Coronary artery (tissue), 2 donors: ENCODE data around the gene RNGTT.

Experiments used
- DNase-seq: peaks from one replicate; pipeline ENCODE4 v3.0.0-alpha.2; 2017; ENCODE audit warnings: low spot score
- H3K27ac ChIP-seq, 2 donors: fragments of 200-600 bp; sonication (generic); one replicate each; pipeline ENCODE4 v1.5.1; 2016 to 2019
- H3K4me3 ChIP-seq: fragments of 200-600 bp; sonication (generic); 2 replicates; pipeline ENCODE4 v1.5.1; 2016; ENCODE audit warnings: mild to moderate bottlenecking, moderate library complexity
- CTCF ChIP-seq: fragments of 200-600 bp; sonication (generic); IDR thresholded peaks from one replicate; pipeline ENCODE4 v1.5.1; 2019; ENCODE audit warnings: antibody characterized with exemption

RNGTT gene

GRCh38 chr6:88631830-88632229 is 331.6 kb downstream of the RNGTT start:
- H3K4me3 ChIP-seq, result no peak overlapping the region
- no peak overlapping the region for H3K27ac ChIP-seq
- no peak for DNase-seq
- no peak for TF ChIP-seq CTCF

- no peak overlapping the region for H3K4me3 ChIP-seq
- DNase-seq, result no peak
- TF ChIP-seq CTCF, result no peak
- H3K27ac ChIP-seq, result no peak overlapping the region
These were observed 333.5 kb downstream of the RNGTT start for GRCh38 chr6:88629838-88630494.

- Histone ChIP-seq H3K27ac (no peak overlapping the region), H3K4me3 (no peak overlapping the region)
- no peak for DNase-seq
- no peak for TF ChIP-seq CTCF
These were observed 337.0 kb downstream of the RNGTT start for GRCh38 chr6:88626460-88626859.

GRCh38 chr6:88623531-88623930 is 339.9 kb downstream of the RNGTT start:
- no peak for DNase-seq
- no peak overlapping the region for H3K4me3 ChIP-seq
- no peak overlapping the region for H3K27ac ChIP-seq
- TF ChIP-seq CTCF, result no peak

- Histone ChIP-seq H3K27ac (no peak overlapping the region), H3K4me3 (no peak overlapping the region)
- DNase-seq, result no peak
- TF ChIP-seq CTCF, result no peak
These were observed 343.5 kb downstream of the RNGTT start for GRCh38 chr6:88619951-88620350.

- Histone ChIP-seq H3K4me3 (no peak overlapping the region), H3K27ac (no peak overlapping the region)
- no peak for TF ChIP-seq CTCF
- DNase-seq, result no peak
These were observed 347.0 kb downstream of the RNGTT start for GRCh38 chr6:88616380-88616779.

GRCh38 chr6:88614316-88614877 is 349.0 kb downstream of the RNGTT start:
- DNase-seq, result no peak
- no peak overlapping the region for H3K27ac ChIP-seq
- no peak for TF ChIP-seq CTCF
- no peak overlapping the region for H3K4me3 ChIP-seq
